Glutamatergic neuron (in vitro differentiated cells): ENCODE data around the gene IDS. TPM values are rescaled to one million over a fixed set of nuclear protein-coding genes. Genes with fewer than 3 reads are reported as not detected.

Experiments
- DNase-seq: peaks from one replicate; pipeline ENCODE4 v3.0.0; 2022
- H3K27ac Mint-ChIP-seq: one replicate; pipeline ENCODE4 v1.8.0; 2020; ENCODE audit warnings: mild to moderate bottlenecking, mixed read lengths, inconsistent platforms; ENCODE audit not compliant: unreplicated experiment
- H3K27me3 Mint-ChIP-seq: one replicate; pipeline ENCODE4 v1.8.0; 2020; ENCODE audit warnings: mild to moderate bottlenecking, moderate library complexity, mixed read lengths, inconsistent platforms; ENCODE audit not compliant: unreplicated experiment
- H3K36me3 Mint-ChIP-seq: one replicate; pipeline ENCODE4 v1.8.0; 2020; ENCODE audit warnings: mild to moderate bottlenecking, mixed read lengths, inconsistent platforms; ENCODE audit not compliant: unreplicated experiment
- H3K4me1 Mint-ChIP-seq: one replicate; pipeline ENCODE4 v1.8.0; 2020; ENCODE audit warnings: mild to moderate bottlenecking, low read depth, mixed read lengths, inconsistent platforms; ENCODE audit not compliant: unreplicated experiment
- H3K4me3 Mint-ChIP-seq: one replicate; pipeline ENCODE4 v1.8.0; 2020; ENCODE audit warnings: mild to moderate bottlenecking, mixed read lengths, inconsistent platforms; ENCODE audit not compliant: unreplicated experiment
- H3K9me3 Mint-ChIP-seq: one replicate; pipeline ENCODE4 v1.8.0; 2020; ENCODE audit warnings: mild to moderate bottlenecking, moderate library complexity, mixed read lengths, inconsistent platforms; ENCODE audit not compliant: unreplicated experiment
- CTCF ChIP-seq: fragments of 200-600 bp; sonication (generic); IDR thresholded peaks from one replicate; pipeline ENCODE4 v1.5.0; 2021; ENCODE audit not compliant: partially characterized antibody, unreplicated experiment
- total RNA-seq: library from RNA; stranded (reverse); fragmentation: NEBNext Ultra II Directional; extraction: Animal tissue kit (Norgen Biotek cat#: 25700); gene quantifications from one replicate; pipeline ENCODE4 v1.2.1, GENCODE V29; 2021; ENCODE audit not compliant: unreplicated experiment

The IDS gene
- total RNA-seq, 1 donor from 2014 or later: 86.4 TPM

DNA sequence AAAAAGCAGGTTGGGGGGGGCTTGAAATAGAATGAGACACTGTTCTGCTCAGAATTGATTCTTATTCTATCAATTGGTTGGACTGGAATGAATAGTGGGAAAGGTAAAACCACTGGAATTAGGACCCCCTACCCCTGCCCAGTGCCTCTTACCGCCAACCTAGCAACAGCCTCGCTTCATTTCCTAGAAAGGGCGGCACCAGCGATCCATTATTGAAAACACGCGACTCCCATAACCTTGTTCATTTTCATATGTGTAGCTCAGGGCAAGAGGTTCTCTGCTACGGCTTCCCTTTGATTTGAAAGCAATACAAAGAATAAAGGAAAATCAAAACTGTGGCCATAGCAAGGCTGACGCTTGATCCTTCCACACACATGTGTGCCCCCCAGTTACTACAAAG lies 33.7 kb downstream of the IDS start:
- no peak for DNase-seq
- H3K9me3 Mint-ChIP-seq: no peaks in the 10 kb centered on the region
- peaks cover 3% of the 10 kb centered on the region for H3K4me1 Mint-ChIP-seq
- H3K27ac Mint-ChIP-seq: no peak overlapping the region
- no peak overlapping the region for H3K4me3 Mint-ChIP-seq
- H3K36me3 Mint-ChIP-seq: no peaks in the 10 kb centered on the region
- TF ChIP-seq CTCF: no peak
- peaks cover 2% of the 10 kb centered on the region for H3K27me3 Mint-ChIP-seq

- H3K27ac Mint-ChIP-seq: no peak overlapping the region
- no peak overlapping the region for H3K4me3 Mint-ChIP-seq
- no peaks in the 10 kb centered on the region for H3K36me3 Mint-ChIP-seq
- no peaks in the 10 kb centered on the region for H3K9me3 Mint-ChIP-seq
- H3K27me3 Mint-ChIP-seq: peaks cover 2% of the 10 kb centered on the region
- peaks cover 3% of the 10 kb centered on the region for H3K4me1 Mint-ChIP-seq
- TF ChIP-seq CTCF: peak; percentile 82
- peak; percentile 83 for DNase-seq
Observed at GRCh38 chrX:149470955-149471354, 34.2 kb downstream of the IDS start.

GRCh38 chrX:149469406-149469805 lies 35.7 kb downstream of the IDS start:
- H3K27ac Mint-ChIP-seq: no peak overlapping the region
- H3K4me3 Mint-ChIP-seq: no peak overlapping the region
- no peaks in the 10 kb centered on the region for H3K9me3 Mint-ChIP-seq
- no peaks in the 10 kb centered on the region for H3K36me3 Mint-ChIP-seq
- H3K27me3 Mint-ChIP-seq: peaks cover 2% of the 10 kb centered on the region
- H3K4me1 Mint-ChIP-seq: peaks cover 3% of the 10 kb centered on the region
- DNase-seq: no peak
- no peak for TF ChIP-seq CTCF

DNA sequence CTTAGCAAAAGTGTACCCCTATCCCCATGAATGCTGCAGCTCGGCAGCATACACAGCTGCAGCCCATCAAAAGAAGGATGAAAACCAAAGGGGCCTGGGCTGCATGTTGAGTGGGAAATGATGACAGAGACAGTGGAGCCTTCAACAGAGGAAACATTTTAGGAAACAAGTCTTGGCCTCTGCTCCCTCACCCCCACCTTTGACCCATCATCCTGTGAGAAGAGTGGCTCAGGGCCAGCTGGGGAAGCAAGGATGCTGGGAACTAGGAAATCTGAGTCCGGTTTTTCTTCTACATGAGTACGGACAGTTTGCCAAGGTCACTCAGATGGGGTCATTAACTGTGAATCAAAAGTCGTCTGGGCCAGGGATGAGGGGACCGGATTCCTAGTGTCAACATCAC lies 37.2 kb downstream of the IDS start:
- Mint-ChIP-seq H3K9me3 (no peaks in the 10 kb centered on the region), H3K27me3 (no peaks in the 10 kb centered on the region), H3K27ac (no peak overlapping the region), H3K36me3 (no peaks in the 10 kb centered on the region), H3K4me3 (no peak overlapping the region), H3K4me1 (peaks cover 3% of the 10 kb centered on the region)
- DNase-seq: no peak
- TF ChIP-seq CTCF: no peak

GRCh38 chrX:149467461-149467860 lies 37.6 kb downstream of the IDS start:
- Mint-ChIP-seq H3K27me3 (no peaks in the 10 kb centered on the region), H3K4me3 (no peak overlapping the region), H3K4me1 (peaks cover 3% of the 10 kb centered on the region), H3K27ac (no peak overlapping the region), H3K9me3 (no peaks in the 10 kb centered on the region), H3K36me3 (no peaks in the 10 kb centered on the region)
- DNase-seq: no peak
- no peak for TF ChIP-seq CTCF
